Hepatocyte (in vitro differentiated cells): Measurements from ENCODE around the gene POFUT1.

Experiments used
- CTCF ChIP-seq: fragments of 200-600 bp; sonication (generic); IDR thresholded peaks from 2 replicates; pipeline ENCODE4 v1.5.1; 2016; ENCODE audit warnings: antibody characterized with exemption, mild to moderate bottlenecking; ENCODE audit not compliant: poor library complexity
- EZH2 ChIP-seq: fragments of 200-600 bp; sonication (generic); IDR thresholded peaks from 2 replicates; pipeline ENCODE4 v1.6.1; 2016; ENCODE audit warnings: antibody characterized with exemption, mild to moderate bottlenecking, borderline replicate concordance

- TF ChIP-seq CTCF (no peak), EZH2 (no peak)
These were observed 687 bp upstream of the POFUT1 start for GRCh38 chr20:32206760-32207625.
